Chondrocyte (in vitro differentiated cells): Measurements from ENCODE around the gene TRIM67. TPM values are rescaled to one million over a fixed set of nuclear protein-coding genes. Genes with fewer than 3 reads are reported as not detected.

Experiments
- DNase-seq: peaks from one replicate; pipeline ENCODE4 v3.0.0; 2021; ENCODE audit warnings: mixed read lengths, low spot score
- H3K27ac Mint-ChIP-seq: one replicate; pipeline ENCODE4 v1.8.0; 2021; ENCODE audit warnings: mild to moderate bottlenecking, moderate library complexity, mixed read lengths; ENCODE audit not compliant: unreplicated experiment
- H3K27me3 Mint-ChIP-seq: 2 replicates; pipeline ENCODE4 v1.8.0; 2021; ENCODE audit warnings: low read depth, mixed read lengths
- H3K36me3 Mint-ChIP-seq: 2 replicates; pipeline ENCODE4 v1.8.0; 2021; ENCODE audit warnings: low read depth, mixed read lengths
- H3K4me1 Mint-ChIP-seq: 2 replicates; pipeline ENCODE4 v1.8.0; 2021; ENCODE audit warnings: low read depth, mild to moderate bottlenecking, mixed read lengths
- H3K4me3 Mint-ChIP-seq: one replicate; pipeline ENCODE4 v1.8.0; 2021; ENCODE audit warnings: mild to moderate bottlenecking, moderate library complexity, mixed read lengths; ENCODE audit not compliant: unreplicated experiment
- H3K9me3 Mint-ChIP-seq: 2 replicates; pipeline ENCODE4 v1.8.0; 2021; ENCODE audit warnings: low read depth, mixed read lengths
- total RNA-seq: library from RNA; stranded (reverse); gene quantifications from 3 replicates; pipeline ENCODE4 v1.2.1, GENCODE V29; 2021
- TF ChIP-seq, protein P1 (sequence below): fragments of 200-600 bp; sonication (generic); IDR thresholded peaks from 2 replicates; pipeline ENCODE4 v1.5.0; 2021; ENCODE audit warnings: antibody characterized with exemption, mild to moderate bottlenecking, moderate library complexity

The TRIM67 gene
- total RNA-seq, 1 donor from 2014 or later: 1.2 TPM

DNA sequence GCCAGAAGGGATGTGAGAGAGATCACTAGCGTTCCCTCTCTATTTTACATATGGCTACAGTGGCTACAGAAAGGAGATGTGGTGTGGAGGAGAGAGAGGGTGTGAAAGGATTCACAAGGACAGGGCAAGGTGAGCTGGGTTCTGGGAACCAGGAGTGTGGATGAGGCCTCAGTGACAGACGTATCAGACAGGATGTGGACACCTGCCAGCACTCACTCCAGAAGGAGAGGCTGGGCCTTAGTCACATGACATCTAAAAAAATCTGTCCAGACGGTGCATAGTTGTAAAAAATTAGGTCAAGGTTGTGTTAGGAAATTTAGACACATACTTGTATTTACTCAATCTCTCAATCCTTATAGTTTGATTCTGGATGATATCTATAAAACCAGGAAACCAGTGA is 10.6 kb downstream of the TRIM67 start:
- no peak for DNase-seq
- H3K27me3 Mint-ChIP-seq: peaks cover 20% of the 10 kb centered on the region
- TF ChIP-seq, protein P1, sequence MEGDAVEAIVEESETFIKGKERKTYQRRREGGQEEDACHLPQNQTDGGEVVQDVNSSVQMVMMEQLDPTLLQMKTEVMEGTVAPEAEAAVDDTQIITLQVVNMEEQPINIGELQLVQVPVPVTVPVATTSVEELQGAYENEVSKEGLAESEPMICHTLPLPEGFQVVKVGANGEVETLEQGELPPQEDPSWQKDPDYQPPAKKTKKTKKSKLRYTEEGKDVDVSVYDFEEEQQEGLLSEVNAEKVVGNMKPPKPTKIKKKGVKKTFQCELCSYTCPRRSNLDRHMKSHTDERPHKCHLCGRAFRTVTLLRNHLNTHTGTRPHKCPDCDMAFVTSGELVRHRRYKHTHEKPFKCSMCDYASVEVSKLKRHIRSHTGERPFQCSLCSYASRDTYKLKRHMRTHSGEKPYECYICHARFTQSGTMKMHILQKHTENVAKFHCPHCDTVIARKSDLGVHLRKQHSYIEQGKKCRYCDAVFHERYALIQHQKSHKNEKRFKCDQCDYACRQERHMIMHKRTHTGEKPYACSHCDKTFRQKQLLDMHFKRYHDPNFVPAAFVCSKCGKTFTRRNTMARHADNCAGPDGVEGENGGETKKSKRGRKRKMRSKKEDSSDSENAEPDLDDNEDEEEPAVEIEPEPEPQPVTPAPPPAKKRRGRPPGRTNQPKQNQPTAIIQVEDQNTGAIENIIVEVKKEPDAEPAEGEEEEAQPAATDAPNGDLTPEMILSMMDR: no peak
- no peaks in the 10 kb centered on the region for H3K9me3 Mint-ChIP-seq
- H3K27ac Mint-ChIP-seq: no peak overlapping the region
- peaks cover 1% of the 10 kb centered on the region for H3K36me3 Mint-ChIP-seq
- no peak overlapping the region for H3K4me3 Mint-ChIP-seq
- H3K4me1 Mint-ChIP-seq: peaks cover 22% of the 10 kb centered on the region

DNA sequence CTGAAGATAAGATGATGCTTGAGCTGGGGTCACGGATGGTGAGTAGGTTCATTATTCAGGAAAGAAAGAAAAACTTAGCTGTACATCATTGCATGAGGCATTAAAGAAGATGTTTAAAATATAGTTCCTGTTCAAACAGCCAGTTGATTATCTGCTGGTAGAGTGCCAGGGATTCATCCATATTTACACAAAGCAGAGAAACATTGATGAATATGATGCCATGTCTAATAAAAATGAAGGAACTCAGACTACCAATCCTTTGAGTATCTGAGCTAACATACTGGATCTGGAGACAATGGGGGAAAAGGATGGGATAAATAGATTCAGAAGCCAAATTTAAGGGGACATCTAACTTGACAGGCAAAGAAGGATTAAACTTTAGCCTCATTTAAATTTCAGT is 14.6 kb downstream of the TRIM67 start:
- Mint-ChIP-seq H3K27ac (no peak overlapping the region), H3K4me3 (no peak overlapping the region), H3K36me3 (no peaks in the 10 kb centered on the region), H3K4me1 (peaks cover 16% of the 10 kb centered on the region), H3K27me3 (peaks cover 22% of the 10 kb centered on the region), H3K9me3 (peaks cover 3% of the 10 kb centered on the region)
- DNase-seq: no peak
- TF ChIP-seq, protein P1: no peak

DNA sequence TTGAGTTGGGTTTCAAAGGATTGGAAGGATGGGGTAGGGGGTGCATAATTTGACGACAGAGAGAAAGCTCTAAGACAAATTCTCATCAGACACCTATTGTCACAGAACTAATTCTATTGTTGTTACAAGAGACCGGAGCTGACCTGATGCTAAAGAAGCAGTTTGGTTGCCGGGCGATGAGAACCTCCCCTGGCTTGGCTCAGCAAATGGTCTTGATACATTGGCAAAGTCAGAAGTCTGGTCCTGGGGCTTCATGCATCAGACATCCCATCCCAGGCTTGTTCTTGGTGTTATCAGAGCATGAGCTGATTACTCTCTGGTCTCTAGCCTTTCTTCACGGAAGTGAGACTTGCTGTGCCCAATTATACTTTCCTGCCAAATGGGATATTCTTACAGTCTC is 15.4 kb downstream of the TRIM67 start:
- Mint-ChIP-seq H3K4me1 (peaks cover 9% of the 10 kb centered on the region), H3K36me3 (no peaks in the 10 kb centered on the region), H3K27me3 (peaks cover 25% of the 10 kb centered on the region), H3K4me3 (no peak overlapping the region), H3K27ac (no peak overlapping the region), H3K9me3 (peaks cover 3% of the 10 kb centered on the region)
- no peak for DNase-seq
- TF ChIP-seq, protein P1: no peak

DNA sequence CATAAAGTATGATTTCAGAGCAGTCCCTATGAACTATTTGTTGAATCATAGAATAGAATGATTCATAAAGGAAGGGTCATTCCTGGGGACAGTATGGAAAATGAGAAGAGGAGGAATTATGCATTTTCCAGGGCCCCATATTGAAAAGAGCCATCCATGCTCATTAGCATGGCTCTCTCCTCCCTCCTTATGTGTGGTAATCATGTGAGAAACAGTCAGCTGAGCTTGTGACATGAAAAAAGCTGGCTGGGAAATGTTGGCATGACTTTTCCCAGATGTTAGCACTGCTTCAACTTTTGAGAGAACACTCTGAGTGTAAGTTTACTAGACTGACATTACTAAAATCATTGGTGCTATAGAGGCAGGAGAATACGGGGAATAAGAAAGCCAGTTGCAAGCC is 16.1 kb downstream of the TRIM67 start:
- Mint-ChIP-seq H3K27ac (no peak overlapping the region), H3K36me3 (no peaks in the 10 kb centered on the region)

DNA sequence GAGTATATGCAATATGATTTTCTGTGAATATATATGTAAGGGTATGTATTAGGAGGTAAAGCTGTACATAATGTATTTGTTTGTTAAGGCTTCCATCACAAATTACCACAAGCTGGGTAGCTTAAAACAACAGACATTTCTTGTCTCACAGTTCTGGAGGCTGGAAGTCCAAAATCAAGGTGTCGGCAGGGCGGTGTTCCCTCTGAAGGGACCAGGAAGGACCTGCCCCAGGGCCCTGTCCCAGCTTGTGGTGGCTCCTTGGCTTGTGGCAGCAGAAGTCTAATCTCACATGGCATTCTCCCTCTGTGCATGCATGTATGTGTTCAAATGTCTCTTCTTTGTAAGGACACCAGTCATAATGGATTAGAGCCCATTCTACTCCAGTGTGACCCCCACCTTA is 17.1 kb downstream of the TRIM67 start:
- H3K4me3 Mint-ChIP-seq: no peak overlapping the region
- peaks cover 25% of the 10 kb centered on the region for H3K27me3 Mint-ChIP-seq
- no peak overlapping the region for H3K27ac Mint-ChIP-seq
- H3K9me3 Mint-ChIP-seq: peaks cover 3% of the 10 kb centered on the region
- H3K36me3 Mint-ChIP-seq: no peaks in the 10 kb centered on the region
- TF ChIP-seq, protein P1: no peak
- H3K4me1 Mint-ChIP-seq: peaks cover 6% of the 10 kb centered on the region
- no peak for DNase-seq

More for the DNA sequence above, 16.1 kb downstream of the TRIM67 start:
- Mint-ChIP-seq H3K4me1 (peaks cover 6% of the 10 kb centered on the region), H3K27me3 (peaks cover 27% of the 10 kb centered on the region), H3K9me3 (peaks cover 3% of the 10 kb centered on the region), H3K4me3 (no peak overlapping the region)
- no peak for DNase-seq
- TF ChIP-seq, protein P1: no peak
